ENCODE results near the gene HNRNPUL2. TPM values are rescaled to one million over a fixed set of nuclear protein-coding genes. Genes with fewer than 3 reads are reported as not detected.

The HNRNPUL2 gene
- total and polyA plus RNA-seq, 9 of the 15 experiments (the other 6 are each of a cell fraction or from before 2014, with no cell fraction given), result 0.89 to 44.3 (median 15.2) TPM

- TF ChIP-seq, protein P1, sequence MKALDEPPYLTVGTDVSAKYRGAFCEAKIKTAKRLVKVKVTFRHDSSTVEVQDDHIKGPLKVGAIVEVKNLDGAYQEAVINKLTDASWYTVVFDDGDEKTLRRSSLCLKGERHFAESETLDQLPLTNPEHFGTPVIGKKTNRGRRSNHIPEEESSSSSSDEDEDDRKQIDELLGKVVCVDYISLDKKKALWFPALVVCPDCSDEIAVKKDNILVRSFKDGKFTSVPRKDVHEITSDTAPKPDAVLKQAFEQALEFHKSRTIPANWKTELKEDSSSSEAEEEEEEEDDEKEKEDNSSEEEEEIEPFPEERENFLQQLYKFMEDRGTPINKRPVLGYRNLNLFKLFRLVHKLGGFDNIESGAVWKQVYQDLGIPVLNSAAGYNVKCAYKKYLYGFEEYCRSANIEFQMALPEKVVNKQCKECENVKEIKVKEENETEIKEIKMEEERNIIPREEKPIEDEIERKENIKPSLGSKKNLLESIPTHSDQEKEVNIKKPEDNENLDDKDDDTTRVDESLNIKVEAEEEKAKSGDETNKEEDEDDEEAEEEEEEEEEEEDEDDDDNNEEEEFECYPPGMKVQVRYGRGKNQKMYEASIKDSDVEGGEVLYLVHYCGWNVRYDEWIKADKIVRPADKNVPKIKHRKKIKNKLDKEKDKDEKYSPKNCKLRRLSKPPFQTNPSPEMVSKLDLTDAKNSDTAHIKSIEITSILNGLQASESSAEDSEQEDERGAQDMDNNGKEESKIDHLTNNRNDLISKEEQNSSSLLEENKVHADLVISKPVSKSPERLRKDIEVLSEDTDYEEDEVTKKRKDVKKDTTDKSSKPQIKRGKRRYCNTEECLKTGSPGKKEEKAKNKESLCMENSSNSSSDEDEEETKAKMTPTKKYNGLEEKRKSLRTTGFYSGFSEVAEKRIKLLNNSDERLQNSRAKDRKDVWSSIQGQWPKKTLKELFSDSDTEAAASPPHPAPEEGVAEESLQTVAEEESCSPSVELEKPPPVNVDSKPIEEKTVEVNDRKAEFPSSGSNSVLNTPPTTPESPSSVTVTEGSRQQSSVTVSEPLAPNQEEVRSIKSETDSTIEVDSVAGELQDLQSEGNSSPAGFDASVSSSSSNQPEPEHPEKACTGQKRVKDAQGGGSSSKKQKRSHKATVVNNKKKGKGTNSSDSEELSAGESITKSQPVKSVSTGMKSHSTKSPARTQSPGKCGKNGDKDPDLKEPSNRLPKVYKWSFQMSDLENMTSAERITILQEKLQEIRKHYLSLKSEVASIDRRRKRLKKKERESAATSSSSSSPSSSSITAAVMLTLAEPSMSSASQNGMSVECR (CRISPR knock-in tag; IDR thresholded peaks at IDR 0.05), result no peak
- TF ChIP-seq E4F1 (CRISPR knock-in tag; IDR thresholded peaks at IDR 0.05; ENCODE audit: borderline replicate concordance) (no peak), ZNF512 (tag; IDR thresholded peaks at IDR 0.05) (no peak), POLR2H (tag; IDR thresholded peaks at IDR 0.05; ENCODE audit: low read depth) (no peak), CBFB (CRISPR knock-in tag; IDR thresholded peaks at IDR 0.05) (no peak), CBX5 (IDR thresholded peaks at IDR 0.05; ENCODE audit: borderline replicate concordance, low read depth) (no peak), HOXB6 (CRISPR knock-in tag; IDR thresholded peaks at IDR 0.05; ENCODE audit: borderline replicate concordance) (no peak), MXD1 (CRISPR knock-in tag; IDR thresholded peaks at IDR 0.05; ENCODE audit: borderline replicate concordance, poor library complexity, severe bottlenecking) (no peak), ZNF79 (CRISPR knock-in tag; IDR thresholded peaks at IDR 0.05; ENCODE audit: low read depth) (no peak), CBFA2T2 (conservative IDR thresholded peaks at IDR 0.05) (no peak), ETV6 (IDR thresholded peaks at IDR 0.05; ENCODE audit: borderline replicate concordance in 1 of 2, low read depth in 2 of 2, low read length in 1 of 2) (0 out of 4 replicates have a peak, but pooled peaks of 1 of the 2 experiments have one; percentile 16), ETV6 (CRISPR knock-in tag; IDR thresholded peaks at IDR 0.05; ENCODE audit: borderline replicate concordance) (no peak)
- TF ChIP-seq, protein P2, sequence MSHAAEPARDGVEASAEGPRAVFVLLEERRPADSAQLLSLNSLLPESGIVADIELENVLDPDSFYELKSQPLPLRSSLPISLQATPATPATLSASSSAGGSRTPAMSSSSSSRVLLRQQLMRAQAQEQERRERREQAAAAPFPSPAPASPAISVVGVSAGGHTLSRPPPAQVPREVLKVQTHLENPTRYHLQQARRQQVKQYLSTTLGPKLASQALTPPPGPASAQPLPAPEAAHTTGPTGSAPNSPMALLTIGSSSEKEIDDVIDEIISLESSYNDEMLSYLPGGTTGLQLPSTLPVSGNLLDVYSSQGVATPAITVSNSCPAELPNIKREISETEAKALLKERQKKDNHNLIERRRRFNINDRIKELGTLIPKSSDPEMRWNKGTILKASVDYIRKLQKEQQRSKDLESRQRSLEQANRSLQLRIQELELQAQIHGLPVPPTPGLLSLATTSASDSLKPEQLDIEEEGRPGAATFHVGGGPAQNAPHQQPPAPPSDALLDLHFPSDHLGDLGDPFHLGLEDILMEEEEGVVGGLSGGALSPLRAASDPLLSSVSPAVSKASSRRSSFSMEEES (CRISPR knock-in tag; IDR thresholded peaks at IDR 0.05), result no peak
Measured at GRCh38 chr11:62726156-62726914, 922 bp downstream of the HNRNPUL2 start (continued).
